Activated CD4-positive, alpha-beta T cell treated with anti-CD3 and anti-CD28 coated beads for 24 hours (primary cell): ENCODE measurements around the gene TMEM145.

Source experiments
- DNase-seq, 2 donors: peaks; one replicate each; pipeline ENCODE4 v3.0.0-alpha.2; 2020; ENCODE audit warnings: low read depth in 2 of 2

The TMEM145 gene

GRCh38 chr19:42361545-42361910 is 48.4 kb downstream of the TMEM145 start:
- no peak for DNase-seq

GRCh38 chr19:42362342-42362741 is 49.2 kb downstream of the TMEM145 start:
- DNase-seq, result no peak

- DNase-seq, result no peak
These were observed 49.9 kb downstream of the TMEM145 start for GRCh38 chr19:42362891-42363440.

GRCh38 chr19:42363614-42364346 is 50.7 kb downstream of the TMEM145 start:
- no peak for DNase-seq

- no peak for DNase-seq
These were observed 53.6 kb downstream of the TMEM145 start for GRCh38 chr19:42366673-42367072.

- no peak for DNase-seq
These were observed 54.8 kb downstream of the TMEM145 start for GRCh38 chr19:42367929-42368328.

- no peak for DNase-seq
These were observed 55.3 kb downstream of the TMEM145 start for GRCh38 chr19:42368360-42368759.

- no peak for DNase-seq
These were observed 55.7 kb downstream of the TMEM145 start for GRCh38 chr19:42368765-42369164.

- no peak for DNase-seq
These were observed 56.4 kb downstream of the TMEM145 start for GRCh38 chr19:42369433-42370067.

GRCh38 chr19:42370068-42370520 is 57.0 kb downstream of the TMEM145 start:
- DNase-seq, result no peak

- no peak for DNase-seq
These were observed 57.6 kb downstream of the TMEM145 start for GRCh38 chr19:42370626-42371175.
